KMS-11 (cell line): ENCODE measurements around the gene TMEM269.

ENCODE experiments used
- H2AFZ ChIP-seq: fragments of 200-600 bp; sonication (generic); 2 replicates; pipeline ENCODE4 v1.6.1; 2016; ENCODE audit warnings: antibody characterized with exemption, mixed run types, low read depth
- H3K27ac ChIP-seq: fragments of 200-600 bp; sonication (generic); 2 replicates; pipeline ENCODE4 v1.6.1; 2016; ENCODE audit warnings: mild to moderate bottlenecking, mixed run types
- H3K27me3 ChIP-seq: fragments of 200-600 bp; sonication (generic); 2 replicates; pipeline ENCODE4 v1.6.1; 2017; ENCODE audit warnings: mild to moderate bottlenecking, low read depth, mixed run types, moderate library complexity; ENCODE audit not compliant: insufficient read depth
- H3K36me3 ChIP-seq: fragments of 200-600 bp; sonication (generic); 2 replicates; pipeline ENCODE4 v1.6.1; 2017; ENCODE audit warnings: mild to moderate bottlenecking, mixed run types; ENCODE audit not compliant: insufficient read depth
- H3K4me1 ChIP-seq: fragments of 200-600 bp; sonication (generic); 2 replicates; pipeline ENCODE4 v1.6.1; 2016; ENCODE audit warnings: mild to moderate bottlenecking, low read depth, mixed run types; ENCODE audit not compliant: poor library complexity, severe bottlenecking
- H3K4me2 ChIP-seq: fragments of 200-600 bp; sonication (generic); 2 replicates; pipeline ENCODE4 v1.7.0; 2016; ENCODE audit warnings: mild to moderate bottlenecking, mixed run types
- H3K4me3 ChIP-seq: fragments of 200-600 bp; sonication (generic); IDR thresholded peaks from 2 replicates; pipeline ENCODE4 v1.6.1; 2017; ENCODE audit warnings: low read depth, low read length, mixed read lengths; ENCODE audit not compliant: insufficient read depth
- H3K79me2 ChIP-seq: fragments of 200-600 bp; sonication (generic); 2 replicates; pipeline ENCODE4 v1.6.1; 2016; ENCODE audit warnings: low read depth, mixed run types; ENCODE audit not compliant: insufficient read depth
- H3K9ac ChIP-seq: fragments of 200-600 bp; sonication (generic); 2 replicates; pipeline ENCODE4 v1.6.1; 2016; ENCODE audit warnings: mild to moderate bottlenecking, mixed run types
- H4K20me1 ChIP-seq: fragments of 200-600 bp; sonication (generic); 2 replicates; pipeline ENCODE4 v1.6.1; 2016; ENCODE audit warnings: mild to moderate bottlenecking, mixed run types; ENCODE audit not compliant: insufficient read depth
- CTCF ChIP-seq: fragments of 200-600 bp; sonication (generic); conservative IDR thresholded peaks from 2 replicates; pipeline ENCODE4 v1.6.1; 2017; ENCODE audit warnings: low read depth, mild to moderate bottlenecking, antibody characterized with exemption, low read length, moderate library complexity, mixed read lengths

TMEM269 gene

GRCh38 chr1:42845866-42846256 lies 61.1 kb downstream of the TMEM269 start:
- Histone ChIP-seq H3K9ac (no peak overlapping the region), H3K4me3 (no peak overlapping the region), H3K36me3 (no peaks in the 10 kb centered on the region), H3K79me2 (peaks cover 8% of the 10 kb centered on the region; the same call in 1 of the 2 replicates), H4K20me1 (no peaks in the 10 kb centered on the region), H3K4me2 (peak overlapping the region; percentile 52), H2AFZ (peak overlapping the region; percentile 74), H3K27ac (no peak overlapping the region), H3K27me3 (no peaks in the 10 kb centered on the region), H3K4me1 (peaks cover 13% of the 10 kb centered on the region)
- no peak for TF ChIP-seq CTCF

GRCh38 chr1:42846257-42847110 lies 61.7 kb downstream of the TMEM269 start, which contains the start of gene ZNF691:
ZNF691 (plus strand) TSS chr1:42846613; CDS start chr1:42849659, 3,046 bp downstream.
- H3K9ac ChIP-seq, result peak within 1 kb of the TSS; percentile 58; the same call in 1 of the 2 replicates
- no peak within 1 kb of the TSS for H3K27ac ChIP-seq
- no peak for TF ChIP-seq CTCF
- peak within 1 kb of the TSS; percentile 71 for H3K4me2 ChIP-seq
- H2AFZ ChIP-seq, result peak within 1 kb of the TSS; percentile 74
- peaks cover 13% of the 10 kb centered on the region for H3K4me1 ChIP-seq
- no peaks in the 10 kb centered on the region for H3K36me3 ChIP-seq
- H3K79me2 ChIP-seq, result peaks cover 8% of the 10 kb centered on the region; the same call in 1 of the 2 replicates
- H3K27me3 ChIP-seq, result no peaks in the 10 kb centered on the region
- peak within 1 kb of the TSS; percentile 54 for H3K4me3 ChIP-seq
- no peaks in the 10 kb centered on the region for H4K20me1 ChIP-seq

- Histone ChIP-seq H3K27ac (no peak overlapping the region), H3K9ac (peak overlapping the region; percentile 58; the same call in 1 of the 2 replicates), H3K4me3 (peak overlapping the region; percentile 50), H4K20me1 (no peaks in the 10 kb centered on the region), H3K4me2 (peak overlapping the region; percentile 71), H3K27me3 (no peaks in the 10 kb centered on the region), H3K36me3 (no peaks in the 10 kb centered on the region), H3K4me1 (peaks cover 13% of the 10 kb centered on the region), H3K79me2 (peaks cover 8% of the 10 kb centered on the region; the same call in 1 of the 2 replicates), H2AFZ (peak overlapping the region; percentile 74)
- TF ChIP-seq CTCF, result no peak
These were observed 62.4 kb downstream of the TMEM269 start for GRCh38 chr1:42847111-42847595.

GRCh38 chr1:42847721-42848460 lies 63.1 kb downstream of the TMEM269 start:
- Histone ChIP-seq H3K79me2 (peaks cover 8% of the 10 kb centered on the region; the same call in 1 of the 2 replicates), H3K4me1 (peaks cover 13% of the 10 kb centered on the region), H3K27ac (no peak overlapping the region), H3K4me3 (no peak overlapping the region), H3K9ac (no peak overlapping the region), H3K27me3 (no peaks in the 10 kb centered on the region), H3K4me2 (peak overlapping the region; percentile 71; the same call in 1 of the 2 replicates), H4K20me1 (no peaks in the 10 kb centered on the region), H2AFZ (no peak overlapping the region), H3K36me3 (no peaks in the 10 kb centered on the region)
- TF ChIP-seq CTCF, result no peak
